Tibial nerve (tissue), 4 donors: Measurements from ENCODE around the gene MLX.
A peak's percentile ranks its signal among the peaks of the same experiment; 100 is the strongest.

Source experiments
- EP300 ChIP-seq, 2 donors: sonication (generic); formaldehyde crosslinking; IDR thresholded peaks; one replicate each; pipeline ENCODE4 v1.6.1; 2017; ENCODE audit warnings: antibody characterized with exemption in 2 of 2, mild to moderate bottlenecking in 1 of 2
- POLR2A ChIP-seq, 2 donors: fragments of 450-650 bp; IDR thresholded peaks; one replicate each; pipeline ENCODE4 v1.6.1; 2017; ENCODE audit warnings: antibody characterized with exemption in 2 of 2, mild to moderate bottlenecking in 2 of 2, moderate library complexity in 2 of 2
- TF ChIP-seq, protein P1 (sequence below), 5 experiments: fragments of 200-600 bp in 3 of 5; fragments of 450-650 bp in 2 of 5; sonication (generic) in 3 of 5; IDR thresholded peaks; one replicate each; pipeline ENCODE4 v1.5.1; 2016 to 2019; ENCODE audit warnings: antibody characterized with exemption in 5 of 5, mild to moderate bottlenecking in 3 of 5, moderate library complexity in 2 of 5

DNA sequence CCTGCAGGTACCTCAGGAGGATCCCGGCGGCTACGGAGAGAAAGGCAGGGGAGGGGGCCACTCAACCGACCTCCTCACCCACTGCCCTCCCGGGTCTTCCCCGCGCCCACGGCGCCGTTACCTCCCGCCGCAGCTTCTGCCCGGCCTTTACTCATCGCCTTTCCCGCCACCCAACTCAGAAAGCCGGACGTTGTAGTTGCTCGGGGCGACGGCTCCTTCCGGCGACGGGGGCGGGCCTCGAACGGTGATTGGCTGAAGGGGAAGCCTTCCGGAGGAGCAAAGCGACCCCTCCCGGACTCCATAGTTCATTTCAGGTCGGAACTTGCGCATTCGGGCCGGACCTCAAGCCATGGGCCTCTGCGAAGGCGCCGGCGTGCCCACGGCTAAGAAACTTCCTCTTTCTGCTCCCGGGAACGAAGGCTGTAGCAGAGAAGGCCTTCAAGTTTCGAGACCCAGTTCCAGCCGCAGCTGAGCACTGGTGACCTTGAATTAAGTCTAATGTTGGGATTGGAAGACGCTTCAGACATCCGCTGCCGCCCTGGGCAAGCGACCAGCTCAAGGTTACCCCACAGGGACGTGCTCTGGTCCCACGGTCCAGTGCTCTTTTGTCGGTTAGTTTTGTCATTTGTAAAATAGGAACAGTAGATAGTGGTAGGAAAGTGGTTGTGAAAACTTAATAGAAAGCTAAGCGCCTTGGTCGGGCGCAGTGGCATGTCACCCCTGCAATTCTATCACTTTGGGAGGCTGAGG lies 10.8 kb downstream of the MLX start, which contains the start of gene PSMC3IP:
- TF ChIP-seq POLR2A (IDR thresholded peaks at IDR 0.05) (peak; percentile 45 to 73), EP300 (IDR thresholded peaks at IDR 0.05) (peak; percentile 86 to 94)
- TF ChIP-seq, protein P1, sequence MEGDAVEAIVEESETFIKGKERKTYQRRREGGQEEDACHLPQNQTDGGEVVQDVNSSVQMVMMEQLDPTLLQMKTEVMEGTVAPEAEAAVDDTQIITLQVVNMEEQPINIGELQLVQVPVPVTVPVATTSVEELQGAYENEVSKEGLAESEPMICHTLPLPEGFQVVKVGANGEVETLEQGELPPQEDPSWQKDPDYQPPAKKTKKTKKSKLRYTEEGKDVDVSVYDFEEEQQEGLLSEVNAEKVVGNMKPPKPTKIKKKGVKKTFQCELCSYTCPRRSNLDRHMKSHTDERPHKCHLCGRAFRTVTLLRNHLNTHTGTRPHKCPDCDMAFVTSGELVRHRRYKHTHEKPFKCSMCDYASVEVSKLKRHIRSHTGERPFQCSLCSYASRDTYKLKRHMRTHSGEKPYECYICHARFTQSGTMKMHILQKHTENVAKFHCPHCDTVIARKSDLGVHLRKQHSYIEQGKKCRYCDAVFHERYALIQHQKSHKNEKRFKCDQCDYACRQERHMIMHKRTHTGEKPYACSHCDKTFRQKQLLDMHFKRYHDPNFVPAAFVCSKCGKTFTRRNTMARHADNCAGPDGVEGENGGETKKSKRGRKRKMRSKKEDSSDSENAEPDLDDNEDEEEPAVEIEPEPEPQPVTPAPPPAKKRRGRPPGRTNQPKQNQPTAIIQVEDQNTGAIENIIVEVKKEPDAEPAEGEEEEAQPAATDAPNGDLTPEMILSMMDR (IDR thresholded peaks at IDR 0.05): peak; percentile 19 to 71 (median 39)
